Activated CD4-positive, alpha-beta T cell treated with anti-CD3 and anti-CD28 coated beads, Interleukin-2, amount 50 U/mL, for 24 hours (primary cell): Measurements from ENCODE around the gene BTRC.

Experiments used
- DNase-seq, 2 donors: peaks; one replicate each; pipeline ENCODE4 v3.0.0-alpha.2; 2020; ENCODE audit warnings: low read depth in 1 of 2, low spot score in 1 of 2

Gene BTRC

GRCh38 chr10:101441541-101442455 is 87.8 kb downstream of the BTRC start:
- DNase-seq = peak in 1 of 2 donors; percentile 10

- DNase-seq = no peak
Observed at GRCh38 chr10:101442456-101442800, 88.5 kb downstream of the BTRC start.

- no peak for DNase-seq
Observed at GRCh38 chr10:101444058-101444898, 90.3 kb downstream of the BTRC start.

GRCh38 chr10:101446071-101446470 is 92.1 kb downstream of the BTRC start:
- no peak for DNase-seq

GRCh38 chr10:101446947-101447346 is 93.0 kb downstream of the BTRC start:
- no peak for DNase-seq

- DNase-seq = no peak
Observed at GRCh38 chr10:101447477-101447876, 93.5 kb downstream of the BTRC start.

GRCh38 chr10:101450277-101451080 is 96.5 kb downstream of the BTRC start:
- no peak for DNase-seq

- DNase-seq = no peak
Observed at GRCh38 chr10:101451261-101451660, 97.3 kb downstream of the BTRC start.

GRCh38 chr10:101451667-101452069 is 97.7 kb downstream of the BTRC start:
- DNase-seq = no peak

- DNase-seq = no peak
Observed at GRCh38 chr10:101452176-101452575, 98.2 kb downstream of the BTRC start.

GRCh38 chr10:101452593-101452992 is 98.6 kb downstream of the BTRC start:
- DNase-seq = no peak

GRCh38 chr10:101453318-101453717 is 99.4 kb downstream of the BTRC start:
- no peak for DNase-seq

GRCh38 chr10:101453791-101454718 is 100.1 kb downstream of the BTRC start:
- no peak for DNase-seq

GRCh38 chr10:101458869-101459268 is 104.9 kb downstream of the BTRC start:
- no peak for DNase-seq

- DNase-seq = no peak
Observed at GRCh38 chr10:101464082-101464481, 110.1 kb downstream of the BTRC start.

- DNase-seq = no peak
Observed at GRCh38 chr10:101464599-101464998, 110.6 kb downstream of the BTRC start.

GRCh38 chr10:101466016-101466912 is 112.3 kb downstream of the BTRC start:
- no peak for DNase-seq

GRCh38 chr10:101467286-101467770 is 113.4 kb downstream of the BTRC start:
- peak in 1 of 2 donors; percentile 28 for DNase-seq

GRCh38 chr10:101468159-101468558 is 114.2 kb downstream of the BTRC start:
- DNase-seq = no peak
